ENCODE results near the gene UROC1.

Gene UROC1

GRCh38 chr3:126461450-126462070 lies 56.0 kb downstream of the UROC1 start:
- intact Hi-C loops (cut with DNase I): no loop called here
- DNase-seq: peak in 3 of 42 donors; percentile 8 to 34 (median 20)

- DNase-seq: peak in 3 of 42 donors; percentile 3 to 21 (median 10)
- intact Hi-C loops (cut with DNase I): no loop called here
Observed at GRCh38 chr3:126460381-126460780, 57.2 kb downstream of the UROC1 start.

- intact Hi-C loops (cut with DNase I): no loop called here
- peak in 2 of 42 donors; percentile 7 to 11 for DNase-seq
Observed at GRCh38 chr3:126459763-126460127, 57.8 kb downstream of the UROC1 start.

GRCh38 chr3:126459111-126459762 lies 58.3 kb downstream of the UROC1 start:
- intact Hi-C loops (cut with DNase I): no loop called here
- DNase-seq: peak in 1 of 42 donors; percentile 7

GRCh38 chr3:126456766-126457388 lies 60.7 kb downstream of the UROC1 start:
- intact Hi-C loops (cut with DNase I): no loop called here
- peak in 3 of 42 donors; percentile 13 to 22 (median 15) for DNase-seq

GRCh38 chr3:126456211-126456610 lies 61.4 kb downstream of the UROC1 start:
- peak in 3 of 42 donors; percentile 4 to 25 (median 19) for DNase-seq
- intact Hi-C loops (cut with DNase I): no loop called here

GRCh38 chr3:126454437-126455198 lies 63.0 kb downstream of the UROC1 start:
- intact Hi-C loops (cut with DNase I): no loop called here

GRCh38 chr3:126454025-126454424 lies 63.5 kb downstream of the UROC1 start:
- no peak for DNase-seq
- intact Hi-C loops (cut with DNase I): no loop called here

More at GRCh38 chr3:126454437-126455198, 63.0 kb downstream of the UROC1 start:
- DNase-seq: peak in 1 of 42 donors; percentile 2

GRCh38 chr3:126452213-126452612 lies 65.4 kb downstream of the UROC1 start:
- intact Hi-C loops (cut with DNase I): no loop called here
- peak in 13 of 42 donors; percentile 28 to 74 (median 37) for DNase-seq

- DNase-seq: peak in 3 of 42 donors; percentile 10 to 31 (median 29)
- intact Hi-C loops (cut with DNase I): no loop called here
Observed at GRCh38 chr3:126451511-126451910, 66.1 kb downstream of the UROC1 start.

GRCh38 chr3:126450744-126451143 lies 66.8 kb downstream of the UROC1 start:
- peak in 2 of 42 donors; percentile 24 to 30 for DNase-seq
- intact Hi-C loops (cut with DNase I): no loop called here

GRCh38 chr3:126450219-126450618 lies 67.4 kb downstream of the UROC1 start:
- peak in 3 of 42 donors; percentile 8 to 25 (median 20) for DNase-seq
- intact Hi-C loops (cut with DNase I): no loop called here

- DNase-seq: peak in 3 of 42 donors; percentile 3 to 25 (median 12)
- intact Hi-C loops (cut with DNase I): no loop called here
Observed at GRCh38 chr3:126449621-126450051, 67.9 kb downstream of the UROC1 start.

- no peak for DNase-seq
- intact Hi-C loops (cut with DNase I): no loop called here
Observed at GRCh38 chr3:126448893-126449180, 68.7 kb downstream of the UROC1 start.

- DNase-seq: peak in 3 of 42 donors; percentile 11 to 31 (median 29)
- intact Hi-C loops (cut with DNase I): no loop called here
Observed at GRCh38 chr3:126448136-126448892, 69.3 kb downstream of the UROC1 start.

GRCh38 chr3:126447456-126448106 lies 70.0 kb downstream of the UROC1 start:
- intact Hi-C loops (cut with DNase I): no loop called here
- DNase-seq: peak in 2 of 42 donors; percentile 21 to 34

- peak in 6 of 42 donors; percentile 3 to 63 (median 24) for DNase-seq
- intact Hi-C loops (cut with DNase I): no loop called here
Observed at GRCh38 chr3:126446791-126447190, 70.8 kb downstream of the UROC1 start.

- DNase-seq: peak in 3 of 42 donors; percentile 7 to 27 (median 25)
- intact Hi-C loops (cut with DNase I): no loop called here
Observed at GRCh38 chr3:126446301-126446700, 71.3 kb downstream of the UROC1 start.

Data from head of caudate nucleus (tissue), 42 donors.